ENCODE results near the gene ATP1B1. TPM values are rescaled to one million over a fixed set of nuclear protein-coding genes. Genes with fewer than 3 reads are reported as not detected.
A peak's percentile ranks its signal among the peaks of the same experiment; 100 is the strongest.

Gene ATP1B1
- total and polyA plus RNA-seq, 2 of the 13 experiments (the other 11 are each of a cell fraction or from before 2014, with no cell fraction given) = 134 to 135 TPM

DNA sequence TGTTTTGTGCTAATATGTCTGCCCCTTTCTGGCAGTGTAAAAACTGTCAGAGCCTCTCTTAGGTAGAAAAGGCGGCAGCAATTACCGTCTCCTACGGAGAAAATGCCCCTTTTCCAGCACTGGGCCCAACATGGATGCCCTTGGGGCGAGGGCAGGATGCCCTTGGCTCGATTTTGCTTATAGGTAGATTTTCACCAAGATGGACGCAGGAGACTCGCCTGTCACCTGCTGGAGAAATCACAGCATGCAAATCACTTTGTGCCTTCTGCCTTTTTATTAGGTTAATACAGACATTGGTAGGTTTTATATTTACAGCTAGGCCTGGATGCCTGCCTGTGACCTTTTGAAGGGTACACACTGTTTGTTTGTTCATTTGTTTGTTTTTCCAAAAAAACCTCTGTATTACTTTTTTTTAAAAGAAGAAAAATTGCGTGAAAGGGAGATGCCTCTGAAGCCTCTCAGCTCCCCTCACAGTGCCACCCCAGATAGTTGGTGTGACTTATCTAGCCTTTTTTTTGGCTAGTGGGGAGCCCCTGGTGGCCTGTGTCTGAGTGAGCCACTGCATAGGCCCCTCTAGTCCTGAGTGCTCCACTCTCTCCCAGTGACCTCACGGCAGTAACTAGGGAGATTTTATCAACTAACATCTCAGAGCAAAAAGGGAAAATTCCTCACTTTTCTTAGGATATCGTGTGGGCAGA lies 2.5 kb downstream of the ATP1B1 start (continued):
- TF ChIP-seq ZBTB49 (CRISPR knock-in tag; IDR thresholded peaks at IDR 0.05; ENCODE audit: borderline replicate concordance) (no peak), ZMYM2 (CRISPR knock-in tag; IDR thresholded peaks at IDR 0.05) (no peak), ZNF572 (CRISPR knock-in tag; IDR thresholded peaks at IDR 0.05) (no peak), YEATS2 (CRISPR knock-in tag; IDR thresholded peaks at IDR 0.05; ENCODE audit: borderline replicate concordance) (no peak), ZNF607 (CRISPR knock-in tag; IDR thresholded peaks at IDR 0.05; ENCODE audit: borderline replicate concordance) (0 out of 2 replicates have a peak, but pooled peaks have one; percentile 31), SUZ12 (IDR thresholded peaks at IDR 0.05; ENCODE audit: low read depth, low read length) (no peak), ZNF160 (CRISPR knock-in tag; IDR thresholded peaks at IDR 0.05) (no peak), FOXM1 (CRISPR knock-in tag; IDR thresholded peaks at IDR 0.05) (no peak), CREB1 (IDR thresholded peaks at IDR 0.05) (no peak), CREB1 (CRISPR knock-in tag; IDR thresholded peaks at IDR 0.05) (no peak), PCBP2 (optimal IDR thresholded peaks at IDR 0.05; ENCODE audit: low read depth, low read length, poor library complexity, severe bottlenecking) (no peak), ETV6 (CRISPR knock-in tag; conservative IDR thresholded peaks at IDR 0.05) (no peak)
- TF ChIP-seq, protein P1, sequence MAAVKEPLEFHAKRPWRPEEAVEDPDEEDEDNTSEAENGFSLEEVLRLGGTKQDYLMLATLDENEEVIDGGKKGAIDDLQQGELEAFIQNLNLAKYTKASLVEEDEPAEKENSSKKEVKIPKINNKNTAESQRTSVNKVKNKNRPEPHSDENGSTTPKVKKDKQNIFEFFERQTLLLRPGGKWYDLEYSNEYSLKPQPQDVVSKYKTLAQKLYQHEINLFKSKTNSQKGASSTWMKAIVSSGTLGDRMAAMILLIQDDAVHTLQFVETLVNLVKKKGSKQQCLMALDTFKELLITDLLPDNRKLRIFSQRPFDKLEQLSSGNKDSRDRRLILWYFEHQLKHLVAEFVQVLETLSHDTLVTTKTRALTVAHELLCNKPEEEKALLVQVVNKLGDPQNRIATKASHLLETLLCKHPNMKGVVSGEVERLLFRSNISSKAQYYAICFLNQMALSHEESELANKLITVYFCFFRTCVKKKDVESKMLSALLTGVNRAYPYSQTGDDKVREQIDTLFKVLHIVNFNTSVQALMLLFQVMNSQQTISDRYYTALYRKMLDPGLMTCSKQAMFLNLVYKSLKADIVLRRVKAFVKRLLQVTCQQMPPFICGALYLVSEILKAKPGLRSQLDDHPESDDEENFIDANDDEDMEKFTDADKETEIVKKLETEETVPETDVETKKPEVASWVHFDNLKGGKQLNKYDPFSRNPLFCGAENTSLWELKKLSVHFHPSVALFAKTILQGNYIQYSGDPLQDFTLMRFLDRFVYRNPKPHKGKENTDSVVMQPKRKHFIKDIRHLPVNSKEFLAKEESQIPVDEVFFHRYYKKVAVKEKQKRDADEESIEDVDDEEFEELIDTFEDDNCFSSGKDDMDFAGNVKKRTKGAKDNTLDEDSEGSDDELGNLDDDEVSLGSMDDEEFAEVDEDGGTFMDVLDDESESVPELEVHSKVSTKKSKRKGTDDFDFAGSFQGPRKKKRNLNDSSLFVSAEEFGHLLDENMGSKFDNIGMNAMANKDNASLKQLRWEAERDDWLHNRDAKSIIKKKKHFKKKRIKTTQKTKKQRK (IDR thresholded peaks at IDR 0.05; ENCODE audit: low read length) = no peak
- TF ChIP-seq, protein P2, sequence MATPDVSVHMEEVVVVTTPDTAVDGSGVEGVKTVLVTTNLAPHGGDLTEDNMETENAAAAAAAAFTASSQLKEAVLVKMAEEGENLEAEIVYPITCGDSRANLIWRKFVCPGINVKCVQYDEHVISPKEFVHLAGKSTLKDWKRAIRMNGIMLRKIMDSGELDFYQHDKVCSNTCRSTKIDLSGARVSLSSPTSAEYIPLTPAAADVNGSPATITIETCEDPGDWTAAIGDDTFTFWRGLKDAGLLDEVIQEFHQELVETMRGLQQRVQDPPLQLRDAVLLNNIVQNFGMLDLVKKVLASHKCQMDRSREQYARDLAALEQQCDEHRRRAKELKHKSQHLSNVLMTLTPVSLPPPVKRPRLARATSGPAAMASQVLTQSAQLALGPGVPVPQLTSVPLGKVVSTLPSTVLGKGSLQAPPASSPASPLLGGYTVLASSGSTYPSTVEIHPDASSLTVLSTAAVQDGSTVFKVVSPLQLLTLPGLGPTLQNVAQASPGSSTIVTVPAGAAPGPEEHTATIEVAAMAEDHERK (CRISPR knock-in tag; IDR thresholded peaks at IDR 0.05; ENCODE audit: low read depth) = no peak
- TF ChIP-seq, protein P3, sequence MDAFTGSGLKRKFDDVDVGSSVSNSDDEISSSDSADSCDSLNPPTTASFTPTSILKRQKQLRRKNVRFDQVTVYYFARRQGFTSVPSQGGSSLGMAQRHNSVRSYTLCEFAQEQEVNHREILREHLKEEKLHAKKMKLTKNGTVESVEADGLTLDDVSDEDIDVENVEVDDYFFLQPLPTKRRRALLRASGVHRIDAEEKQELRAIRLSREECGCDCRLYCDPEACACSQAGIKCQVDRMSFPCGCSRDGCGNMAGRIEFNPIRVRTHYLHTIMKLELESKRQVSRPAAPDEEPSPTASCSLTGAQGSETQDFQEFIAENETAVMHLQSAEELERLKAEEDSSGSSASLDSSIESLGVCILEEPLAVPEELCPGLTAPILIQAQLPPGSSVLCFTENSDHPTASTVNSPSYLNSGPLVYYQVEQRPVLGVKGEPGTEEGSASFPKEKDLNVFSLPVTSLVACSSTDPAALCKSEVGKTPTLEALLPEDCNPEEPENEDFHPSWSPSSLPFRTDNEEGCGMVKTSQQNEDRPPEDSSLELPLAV (CRISPR knock-in tag; conservative IDR thresholded peaks at IDR 0.05; ENCODE audit: low read depth) = no peak
- TF ChIP-seq, protein P4, sequence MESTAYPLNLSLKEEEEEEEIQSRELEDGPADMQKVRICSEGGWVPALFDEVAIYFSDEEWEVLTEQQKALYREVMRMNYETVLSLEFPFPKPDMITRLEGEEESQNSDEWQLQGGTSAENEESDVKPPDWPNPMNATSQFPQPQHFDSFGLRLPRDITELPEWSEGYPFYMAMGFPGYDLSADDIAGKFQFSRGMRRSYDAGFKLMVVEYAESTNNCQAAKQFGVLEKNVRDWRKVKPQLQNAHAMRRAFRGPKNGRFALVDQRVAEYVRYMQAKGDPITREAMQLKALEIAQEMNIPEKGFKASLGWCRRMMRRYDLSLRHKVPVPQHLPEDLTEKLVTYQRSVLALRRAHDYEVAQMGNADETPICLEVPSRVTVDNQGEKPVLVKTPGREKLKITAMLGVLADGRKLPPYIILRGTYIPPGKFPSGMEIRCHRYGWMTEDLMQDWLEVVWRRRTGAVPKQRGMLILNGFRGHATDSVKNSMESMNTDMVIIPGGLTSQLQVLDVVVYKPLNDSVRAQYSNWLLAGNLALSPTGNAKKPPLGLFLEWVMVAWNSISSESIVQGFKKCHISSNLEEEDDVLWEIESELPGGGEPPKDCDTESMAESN (CRISPR knock-in tag; conservative IDR thresholded peaks at IDR 0.05) = no peak
